Measurements from ENCODE around the gene PIM2.

- TF ChIP-seq ELF4 (CRISPR knock-in tag; IDR thresholded peaks at IDR 0.05) (no peak), CBX5 (IDR thresholded peaks at IDR 0.05; ENCODE audit: borderline replicate concordance, low read depth) (no peak), GTF2A2 (tag; IDR thresholded peaks at IDR 0.05) (no peak), EP300 (IDR thresholded peaks at IDR 0.05; ENCODE audit: low read length) (no peak), TOE1 (IDR thresholded peaks at IDR 0.05; ENCODE audit: borderline replicate concordance) (no peak), TOE1 (CRISPR knock-in tag; IDR thresholded peaks at IDR 0.05; ENCODE audit: borderline replicate concordance, low read depth) (no peak), TAF9B (IDR thresholded peaks at IDR 0.05; ENCODE audit: partially characterized antibody) (no peak), JUND (IDR thresholded peaks at IDR 0.05; ENCODE audit: borderline replicate concordance, low read depth, low read length) (no peak), JUND (tag; IDR thresholded peaks at IDR 0.05; ENCODE audit: borderline replicate concordance, low read depth, low read length) (no peak), CTCF (IDR thresholded peaks at IDR 0.05 in 2 of 3, conservative IDR thresholded peaks at IDR 0.05 in 1 of 3; ENCODE audit: insufficient read depth in 2 of 3, low read depth in 1 of 3, low read length in 3 of 3) (no peak), NBN (IDR thresholded peaks at IDR 0.05; ENCODE audit: low read depth) (no peak), ELF1 (tag; IDR thresholded peaks at IDR 0.05) (no peak), DMBX1 (CRISPR knock-in tag; IDR thresholded peaks at IDR 0.05; ENCODE audit: borderline replicate concordance) (no peak), HSF4 (CRISPR knock-in tag; IDR thresholded peaks at IDR 0.05; ENCODE audit: borderline replicate concordance) (no peak), CREB1 (IDR thresholded peaks at IDR 0.05) (no peak), CREB1 (CRISPR knock-in tag; IDR thresholded peaks at IDR 0.05) (no peak)
- TF ChIP-seq, protein P1, sequence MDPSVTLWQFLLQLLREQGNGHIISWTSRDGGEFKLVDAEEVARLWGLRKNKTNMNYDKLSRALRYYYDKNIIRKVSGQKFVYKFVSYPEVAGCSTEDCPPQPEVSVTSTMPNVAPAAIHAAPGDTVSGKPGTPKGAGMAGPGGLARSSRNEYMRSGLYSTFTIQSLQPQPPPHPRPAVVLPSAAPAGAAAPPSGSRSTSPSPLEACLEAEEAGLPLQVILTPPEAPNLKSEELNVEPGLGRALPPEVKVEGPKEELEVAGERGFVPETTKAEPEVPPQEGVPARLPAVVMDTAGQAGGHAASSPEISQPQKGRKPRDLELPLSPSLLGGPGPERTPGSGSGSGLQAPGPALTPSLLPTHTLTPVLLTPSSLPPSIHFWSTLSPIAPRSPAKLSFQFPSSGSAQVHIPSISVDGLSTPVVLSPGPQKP (CRISPR knock-in tag; IDR thresholded peaks at IDR 0.05) = no peak
Measured at GRCh38 chrX:48890296-48890925, 28.4 kb downstream of the PIM2 start.

All from K562 (cell line).